Fibroblast of the aortic adventitia (primary cell): Measurements from ENCODE around the gene SSC4D. TPM values are rescaled to one million over a fixed set of nuclear protein-coding genes. Genes with fewer than 3 reads are reported as not detected.
A peak's percentile ranks its signal among the peaks of the same experiment; 100 is the strongest.

Source experiments
- DNase-seq: peaks from one replicate; pipeline ENCODE4 v3.0.0-alpha.2; 2010; ENCODE audit warnings: low read depth
- H3K4me3 ChIP-seq: 2 replicates; pipeline ENCODE4 v1.5.1; 2011; ENCODE audit warnings: low read depth, mild to moderate bottlenecking, control low read depth, low read length, moderate library complexity
- CTCF ChIP-seq: IDR thresholded peaks from 2 replicates; pipeline ENCODE4 v1.5.1; 2011; ENCODE audit warnings: mild to moderate bottlenecking, low read length, control low read depth, inconsistent platforms; ENCODE audit not compliant: insufficient read depth
- total RNA-seq: library from RNA; depleted of rRNA; stranded (reverse); fragments of >200 nt; gene quantifications from 2 replicates; pipeline ENCODE4 v1.2.3, GENCODE V29; 2012; ENCODE audit warnings: low replicate concordance

SSC4D gene
- total RNA-seq, 1 donor, result 0.36 TPM

GRCh38 chr7:76347710-76348109, 61.8 kb downstream of the SSC4D start:
- DNase-seq, result no peak
- no peak overlapping the region for H3K4me3 ChIP-seq
- no peak for TF ChIP-seq CTCF

- TF ChIP-seq CTCF, result no peak
- no peak for DNase-seq
- H3K4me3 ChIP-seq, result no peak overlapping the region
Observed at GRCh38 chr7:76346778-76347177, 62.7 kb downstream of the SSC4D start.

- DNase-seq, result no peak
- H3K4me3 ChIP-seq, result no peak overlapping the region
- TF ChIP-seq CTCF, result no peak
Observed at GRCh38 chr7:76346097-76346496, 63.4 kb downstream of the SSC4D start.

- no peak overlapping the region for H3K4me3 ChIP-seq
- no peak for TF ChIP-seq CTCF
- no peak for DNase-seq
Observed at GRCh38 chr7:76343931-76344321, 65.6 kb downstream of the SSC4D start.

- no peak for TF ChIP-seq CTCF
- DNase-seq, result no peak
- no peak overlapping the region for H3K4me3 ChIP-seq
Observed at GRCh38 chr7:76343294-76343930, 66.1 kb downstream of the SSC4D start.

- DNase-seq, result no peak
- no peak overlapping the region for H3K4me3 ChIP-seq
- no peak for TF ChIP-seq CTCF
Observed at GRCh38 chr7:76342222-76342621, 67.3 kb downstream of the SSC4D start.

- TF ChIP-seq CTCF, result no peak
- DNase-seq, result peak; percentile 89
- no peak overlapping the region for H3K4me3 ChIP-seq
Observed at GRCh38 chr7:76340617-76341131, 68.8 kb downstream of the SSC4D start.
